Ishikawa (cell line): ENCODE results near the gene EIF4E.
A peak's percentile ranks its signal among the peaks of the same experiment; 100 is the strongest.

Experiments
- EGR1 ChIP-seq: IDR thresholded peaks from 2 replicates; pipeline ENCODE4 v1.6.1; 2012
- EP300 ChIP-seq: IDR thresholded peaks from 2 replicates; pipeline ENCODE4 v1.6.1; 2012; ENCODE audit warnings: borderline replicate concordance
- REST ChIP-seq: IDR thresholded peaks from 2 replicates; pipeline ENCODE4 v1.6.1; 2012; ENCODE audit warnings: low read depth, mild to moderate bottlenecking
- TAF1 ChIP-seq: IDR thresholded peaks from 2 replicates; pipeline ENCODE4 v1.6.1; 2012; ENCODE audit warnings: low read depth, mild to moderate bottlenecking
- YY1 ChIP-seq: IDR thresholded peaks from 2 replicates; pipeline ENCODE4 v1.6.1; 2012; ENCODE audit warnings: low read depth

- TF ChIP-seq REST, result no peak
- no peak; the same call in 1 of the 2 replicates for TF ChIP-seq EGR1
- 0 out of 2 replicates have a peak, but pooled peaks have one; percentile 30 for TF ChIP-seq EP300
- peak; percentile 94 for TF ChIP-seq YY1
- peak; percentile 92 for TF ChIP-seq TAF1
Observed at GRCh38 chr4:98928505-98929340, at the start of gene EIF4E.
